Measurements from ENCODE around the gene MYL3. TPM values are rescaled to one million over a fixed set of nuclear protein-coding genes. Genes with fewer than 3 reads are reported as not detected.

MYL3 gene
- total and polyA plus RNA-seq, 2 donors (not counting 1 experiment from before 2014, with no cell fraction given) = not detected

GRCh38 chr3:46865546-46865945, 2.3 kb upstream of the MYL3 start:
- ATAC-seq (ENCODE audit: low read depth) = no peak
- Mint-ChIP-seq H3K27me3 (peaks cover 18% of the 10 kb centered on the region), H3K9me3 (ENCODE audit: insufficient read depth) (no peaks in the 10 kb centered on the region), H3K4me3 (no peak overlapping the region), H3K4me1 (no peaks in the 10 kb centered on the region), H3K27ac (no peak overlapping the region)
- 57% methylated on average over 2 of the region's 2 CpGs for WGBS (ENCODE audit: insufficient coverage)
- H3K9me3 ChIP-seq (ENCODE audit: control extremely low read depth in 1 of 3, control insufficient read depth in 2 of 3, insufficient read depth in 1 of 3, low read length in 2 of 3) = no peaks in the 10 kb centered on the region
- peaks cover 0 to 13% (median 0%) of the 10 kb centered on the region in 4 experiments for H3K27me3 ChIP-seq (replicated peaks in 1 of 4; ENCODE audit: control extremely low read depth in 1 of 4, control insufficient read depth in 3 of 4, insufficient read depth in 4 of 4, low read length in 3 of 4)
- H2AFZ ChIP-seq (ENCODE audit: insufficient read depth, low read depth, low read length, poor library complexity, severe bottlenecking) = no peak overlapping the region
- TF ChIP-seq EZH2 (IDR thresholded peaks at IDR 0.05; ENCODE audit: borderline replicate concordance, insufficient read depth, low read depth, low read length, poor library complexity, severe bottlenecking) = no peak
- no peak for TF ChIP-seq CTCF (IDR thresholded peaks at IDR 0.05)
- no peak overlapping the region for H3K9ac ChIP-seq (ENCODE audit: low read length)
- POLR2A ChIA-PET = no interaction called here
- CTCF ChIA-PET = interaction anchor here (1.0 to 3.6 kb wide), 6 partner anchors 30 to 505 kb away, joined by 3 to 30 read pairs (median 6); no protein-coding TSS in a partner anchor
- no peaks in the 10 kb centered on the region for H3K79me2 ChIP-seq (ENCODE audit: control insufficient read depth, insufficient read depth, low read length)
- intact Hi-C loops (cut with micrococcal nuclease) = no loop called here
- no peaks in the 10 kb centered on the region for H3K4me1 ChIP-seq (ENCODE audit: control insufficient read depth in 2 of 2, insufficient read depth in 2 of 2, low read length in 2 of 2)
- no peak overlapping the region for H3K27ac ChIP-seq (ENCODE audit: low read length in 2 of 2)
- H3K4me2 ChIP-seq (replicated peaks; ENCODE audit: low read depth, low read length, poor library complexity, severe bottlenecking) = no peak overlapping the region
- H3K4me3 ChIP-seq (ENCODE audit: control extremely low read depth in 1 of 5, extremely low read depth in 1 of 5, insufficient read depth in 1 of 5, low read depth in 2 of 5, low read length in 4 of 5) = no peak overlapping the region
- H3K36me3 ChIP-seq (replicated peaks in 1 of 2; ENCODE audit: control extremely low read depth in 1 of 2, control insufficient read depth in 1 of 2, extremely low read depth in 1 of 2, insufficient read depth in 2 of 2, low read length in 1 of 2) = no peaks in the 10 kb centered on the region
- no peaks in the 10 kb centered on the region for H4K20me1 ChIP-seq (ENCODE audit: control insufficient read depth, insufficient read depth, low read length, poor library complexity, severe bottlenecking)
- no peak for DNase-seq

GRCh38 chr3:46865031-46865507, 1.8 kb upstream of the MYL3 start:
- Histone ChIP-seq H3K79me2 (ENCODE audit: control insufficient read depth, insufficient read depth, low read length) (no peaks in the 10 kb centered on the region), H3K27me3 (replicated peaks in 1 of 4; ENCODE audit: control extremely low read depth in 1 of 4, control insufficient read depth in 3 of 4, insufficient read depth in 4 of 4, low read length in 3 of 4) (peaks cover 0 to 13% (median 0%) of the 10 kb centered on the region in 4 experiments), H4K20me1 (ENCODE audit: control insufficient read depth, insufficient read depth, low read length, poor library complexity, severe bottlenecking) (no peaks in the 10 kb centered on the region), H3K4me2 (replicated peaks; ENCODE audit: low read depth, low read length, poor library complexity, severe bottlenecking) (no peak overlapping the region), H3K36me3 (replicated peaks in 1 of 2; ENCODE audit: control extremely low read depth in 1 of 2, control insufficient read depth in 1 of 2, extremely low read depth in 1 of 2, insufficient read depth in 2 of 2, low read length in 1 of 2) (no peaks in the 10 kb centered on the region), H3K4me3 (ENCODE audit: control extremely low read depth in 1 of 5, extremely low read depth in 1 of 5, insufficient read depth in 1 of 5, low read depth in 2 of 5, low read length in 4 of 5) (no peak overlapping the region), H2AFZ (ENCODE audit: insufficient read depth, low read depth, low read length, poor library complexity, severe bottlenecking) (no peak overlapping the region), H3K4me1 (ENCODE audit: control insufficient read depth in 2 of 2, insufficient read depth in 2 of 2, low read length in 2 of 2) (no peaks in the 10 kb centered on the region), H3K9ac (ENCODE audit: low read length) (no peak overlapping the region), H3K9me3 (ENCODE audit: control extremely low read depth in 1 of 3, control insufficient read depth in 2 of 3, insufficient read depth in 1 of 3, low read length in 2 of 3) (no peaks in the 10 kb centered on the region), H3K27ac (ENCODE audit: low read length in 2 of 2) (no peak overlapping the region)
- Mint-ChIP-seq H3K9me3 (ENCODE audit: insufficient read depth) (no peaks in the 10 kb centered on the region), H3K27me3 (peaks cover 16% of the 10 kb centered on the region), H3K4me1 (no peaks in the 10 kb centered on the region), H3K27ac (no peak overlapping the region), H3K4me3 (no peak overlapping the region)
- ATAC-seq (ENCODE audit: low read depth) (no peak), DNase-seq (no peak)
- POLR2A ChIA-PET = no interaction called here
- intact Hi-C loops (cut with micrococcal nuclease) = no loop called here
- TF ChIP-seq CTCF (IDR thresholded peaks at IDR 0.05) (no peak), EZH2 (IDR thresholded peaks at IDR 0.05; ENCODE audit: borderline replicate concordance, insufficient read depth, low read depth, low read length, poor library complexity, severe bottlenecking) (no peak)
- CTCF ChIA-PET = interaction anchor here (1.4 to 3.5 kb wide), 2 partner anchors 30 to 134 kb away, joined by 6 to 30 read pairs; no protein-coding TSS in a partner anchor
- WGBS (ENCODE audit: insufficient coverage) = 86% methylated on average over 12 of the region's 12 CpGs
